Ureter (tissue), 1 donor: ENCODE data around the gene SLC7A8. TPM values are rescaled to one million over a fixed set of nuclear protein-coding genes. Genes with fewer than 3 reads are reported as not detected.
A peak's percentile ranks its signal among the peaks of the same experiment; 100 is the strongest.

ENCODE experiments used
- DNase-seq: peaks from one replicate; pipeline ENCODE4 v3.0.0-alpha.2; 2020; ENCODE audit warnings: low spot score
- total RNA-seq: library from RNA; stranded (reverse); gene quantifications from one replicate; pipeline ENCODE4 v1.2.4, GENCODE V29; 2023
- donor health status: DM: yes; HTN: yes; CAD: no.

Gene SLC7A8
- total RNA-seq, 1 donor from 2014 or later: 58.5 TPM

DNA sequence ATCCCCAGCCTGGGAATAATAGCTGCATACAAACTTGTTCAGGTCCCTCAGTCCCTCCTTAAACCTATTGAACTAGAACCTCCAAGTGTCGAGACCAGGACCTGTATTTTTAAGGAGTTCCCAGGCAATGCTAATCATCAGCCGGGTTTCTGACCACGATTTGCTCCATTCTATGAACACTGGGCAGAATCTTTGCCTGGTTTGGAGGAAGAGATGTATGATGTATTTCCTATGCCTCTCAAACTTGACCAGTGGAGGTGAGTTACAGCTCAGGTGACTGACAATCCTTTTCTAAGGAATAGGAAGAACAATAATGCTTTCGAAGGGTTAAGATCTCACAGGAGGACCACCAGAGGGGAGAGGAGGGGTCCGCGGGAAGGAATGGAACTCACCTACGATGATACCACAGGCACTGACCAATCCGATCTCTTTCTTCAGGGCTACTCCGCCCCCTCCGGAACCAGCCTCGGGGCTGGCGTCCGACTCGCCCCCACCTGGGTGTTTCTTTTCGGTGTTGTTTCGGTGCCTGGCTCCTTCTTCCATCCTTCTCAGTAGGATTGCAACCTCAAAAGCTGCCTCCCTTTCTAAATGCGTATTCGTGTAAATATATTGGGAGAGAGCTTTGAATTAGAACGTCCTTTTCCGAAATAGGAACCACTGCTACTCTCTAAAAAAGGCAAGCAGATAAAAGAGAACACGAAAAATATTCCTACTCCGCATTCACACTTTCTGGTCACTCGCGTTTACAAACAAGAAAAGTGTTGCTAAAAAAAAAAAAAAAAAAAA is 895 bp downstream of the SLC7A8 start:
- DNase-seq: peak; percentile 72

DNA sequence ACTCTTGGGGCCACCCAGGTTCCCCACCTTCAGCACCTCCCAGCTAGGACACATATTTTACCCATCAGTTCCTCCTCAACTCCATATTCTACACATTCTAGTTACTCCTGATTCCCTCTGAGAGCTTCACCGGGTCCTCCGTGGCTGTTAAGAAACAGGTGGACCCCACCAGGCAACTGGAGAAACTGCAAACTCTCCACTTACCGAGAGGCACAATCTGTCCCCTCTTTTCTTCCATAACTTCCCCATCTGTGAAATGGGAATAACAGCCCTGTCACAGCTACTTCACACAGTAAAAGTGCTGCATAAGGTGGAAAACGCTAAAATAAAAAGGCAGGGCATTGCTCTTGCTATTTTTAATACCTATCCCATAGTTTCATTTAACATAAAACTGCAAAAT is 1.5 kb downstream of the SLC7A8 start:
- no peak for DNase-seq

DNA sequence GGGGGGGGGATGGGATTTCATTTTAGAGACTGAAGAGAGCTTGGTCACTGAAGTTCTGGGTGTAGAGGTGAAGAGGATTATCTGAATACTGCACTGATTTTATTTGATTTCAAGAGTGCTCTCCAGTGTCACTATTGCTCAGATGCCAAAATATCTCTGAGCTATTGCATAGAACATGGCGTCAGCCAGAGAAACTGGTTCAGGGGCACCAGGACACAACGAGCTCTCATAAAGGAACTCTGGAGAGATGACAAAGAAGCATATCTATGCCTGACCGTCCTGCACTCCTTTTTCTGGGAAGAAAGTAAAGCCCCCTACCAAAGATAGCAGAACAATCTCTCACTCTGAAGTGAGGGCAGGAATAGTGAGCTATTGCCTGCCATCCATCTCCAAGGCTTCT is 2.0 kb downstream of the SLC7A8 start:
- DNase-seq: no peak

DNA sequence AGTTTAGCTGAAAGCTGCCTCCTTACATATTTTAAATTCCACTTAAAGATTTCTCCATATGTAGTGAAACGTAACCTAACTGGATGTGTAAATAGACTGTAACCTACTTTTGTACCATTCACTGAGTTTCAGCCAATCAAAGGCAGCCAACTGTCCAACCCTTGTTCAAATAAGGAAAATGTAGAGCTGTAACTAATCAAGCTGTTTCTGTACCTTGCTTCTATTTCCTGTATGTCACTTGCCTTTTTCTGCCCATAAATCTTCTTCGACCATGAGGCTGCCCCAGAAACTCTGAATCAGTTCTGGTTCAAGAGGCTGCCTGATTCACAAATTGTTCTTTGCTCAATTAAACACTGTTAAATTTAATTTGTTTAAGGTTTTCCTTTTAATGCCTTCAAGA is 6.3 kb downstream of the SLC7A8 start:
- DNase-seq: no peak

DNA sequence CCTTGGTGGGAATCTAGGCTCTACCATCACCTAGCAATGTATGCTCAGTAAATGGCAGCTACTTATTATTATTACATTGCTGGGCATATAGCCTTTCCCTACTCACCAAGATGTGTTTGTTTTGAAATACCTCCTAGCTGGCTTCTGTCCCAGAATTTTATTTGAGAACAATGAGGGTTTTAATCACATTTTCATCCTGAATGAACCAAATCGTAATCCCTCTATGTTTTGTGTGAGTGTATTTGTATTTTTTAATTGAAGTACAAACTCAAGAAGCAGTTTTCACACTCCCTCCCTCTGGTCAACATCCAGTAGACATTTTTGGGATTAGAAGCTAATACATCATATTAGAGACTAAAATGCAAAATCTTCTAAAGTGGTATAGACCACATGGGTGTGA is 7.6 kb downstream of the SLC7A8 start:
- no peak for DNase-seq

DNA sequence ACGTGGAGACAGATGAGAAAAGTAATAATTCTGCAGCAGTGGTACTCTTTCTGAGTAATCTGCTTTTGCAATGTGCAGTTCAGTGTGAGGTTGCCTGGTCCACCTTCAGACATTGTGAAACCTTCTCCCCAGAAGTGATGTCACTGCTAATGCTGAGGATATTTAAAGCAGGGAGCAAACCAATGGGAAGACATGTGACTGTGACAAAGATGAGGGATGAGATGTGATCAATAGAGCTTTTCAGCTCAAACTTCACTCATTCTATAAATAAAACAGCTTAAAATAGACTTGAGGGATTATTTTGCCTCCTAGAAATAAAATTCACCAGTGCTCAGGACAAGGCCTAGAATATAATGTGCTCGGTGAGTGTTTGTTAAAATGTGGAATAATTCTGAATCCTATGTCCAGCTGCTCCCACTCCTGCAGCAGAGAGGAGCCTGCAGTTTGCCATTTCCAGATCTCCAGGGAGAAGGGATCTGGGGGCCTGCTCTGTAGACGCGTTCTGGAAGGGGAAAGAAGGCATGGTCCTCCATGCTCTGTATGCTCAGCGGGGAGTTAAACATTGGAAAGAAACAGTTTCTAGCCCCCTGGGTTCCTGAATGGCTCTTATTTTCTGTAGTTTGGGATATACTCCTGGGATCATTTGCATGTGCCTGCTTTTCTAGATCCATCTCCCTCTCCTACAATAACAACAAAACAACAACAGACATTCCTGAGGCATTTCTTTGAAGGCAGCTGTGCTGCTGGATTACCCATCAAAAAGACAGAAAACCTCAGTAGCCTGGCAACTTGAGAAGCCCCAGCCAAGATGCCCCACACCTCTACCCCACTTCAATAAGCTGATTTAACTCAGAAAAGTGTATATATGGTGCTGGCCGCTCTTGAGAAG is 8.9 kb downstream of the SLC7A8 start:
- DNase-seq: no peak

DNA sequence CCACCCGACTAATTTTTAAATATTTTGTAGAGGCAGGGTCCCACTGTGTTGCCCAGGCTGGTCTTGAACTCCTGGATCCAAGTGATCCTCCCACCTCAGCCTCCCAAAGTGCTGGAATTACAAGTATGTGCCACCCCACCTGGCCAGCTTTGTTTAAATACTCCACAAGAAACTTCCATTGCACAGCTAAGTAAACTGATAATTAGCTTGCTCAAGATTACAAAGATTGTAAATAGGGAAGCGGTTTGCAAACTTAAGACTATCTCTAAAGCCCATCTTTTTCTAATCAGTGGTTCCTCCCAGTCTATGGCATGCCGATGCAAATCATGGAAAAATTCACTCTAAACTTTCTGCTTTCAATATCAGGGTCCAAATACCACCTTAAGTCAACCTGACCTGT is 9.7 kb downstream of the SLC7A8 start:
- no peak for DNase-seq

DNA sequence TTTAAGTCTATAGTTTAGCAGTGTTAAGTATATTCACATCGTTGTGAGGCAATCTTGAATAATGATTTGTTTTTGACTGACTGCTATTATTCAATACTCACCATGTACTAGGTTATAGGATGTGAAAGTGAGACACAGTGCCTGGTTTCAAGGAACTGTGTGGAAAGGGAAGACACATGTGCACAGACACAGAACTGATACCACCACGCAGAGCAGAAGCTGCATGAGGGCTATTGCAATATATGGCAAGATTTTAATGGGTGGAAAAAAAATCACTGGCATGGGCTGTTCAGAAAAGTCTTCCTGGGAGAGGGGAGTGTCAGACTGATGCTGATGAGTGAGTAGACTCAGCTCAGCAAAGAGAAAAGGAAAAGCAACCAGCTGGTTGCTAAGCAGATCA is 10.4 kb downstream of the SLC7A8 start:
- DNase-seq: no peak

DNA sequence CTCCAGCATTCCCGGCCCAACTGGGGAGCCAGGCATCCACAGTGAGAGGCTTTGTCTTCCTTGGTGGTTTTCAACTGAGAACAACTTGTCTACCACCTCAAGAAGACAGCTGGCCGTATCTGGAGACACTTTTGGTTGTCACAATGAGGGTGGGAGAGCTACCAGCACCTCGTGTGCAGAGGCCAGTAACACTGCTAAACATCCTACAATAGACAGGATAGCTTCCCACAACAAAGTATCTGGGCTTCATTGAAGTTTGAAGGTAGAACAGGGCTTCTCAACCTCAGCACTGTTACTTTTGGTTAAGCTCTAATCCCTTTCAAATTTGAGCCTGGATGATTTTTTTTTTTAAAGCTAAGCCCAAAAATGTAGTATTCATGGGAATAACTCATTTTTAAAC is 10.9 kb downstream of the SLC7A8 start:
- no peak for DNase-seq

DNA sequence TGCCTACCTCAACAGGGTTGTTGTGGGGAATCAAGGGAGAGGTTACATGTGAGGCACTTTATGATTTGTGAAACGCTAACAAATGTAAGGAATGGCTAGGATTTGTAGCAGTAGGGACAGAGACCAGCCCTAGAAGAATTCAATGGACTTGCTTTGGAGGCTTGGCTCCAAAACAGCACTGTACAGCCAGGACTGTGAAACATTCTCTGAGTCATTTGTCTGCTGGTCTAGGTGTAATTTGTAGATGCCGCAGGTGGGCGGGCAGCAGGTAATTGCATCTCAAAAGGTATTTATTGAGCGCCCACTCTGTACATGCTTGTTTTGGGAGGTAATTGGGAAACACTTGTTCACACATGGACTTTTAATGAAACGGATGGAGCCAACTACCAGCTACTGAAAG is 11.4 kb downstream of the SLC7A8 start:
- no peak for DNase-seq

DNA sequence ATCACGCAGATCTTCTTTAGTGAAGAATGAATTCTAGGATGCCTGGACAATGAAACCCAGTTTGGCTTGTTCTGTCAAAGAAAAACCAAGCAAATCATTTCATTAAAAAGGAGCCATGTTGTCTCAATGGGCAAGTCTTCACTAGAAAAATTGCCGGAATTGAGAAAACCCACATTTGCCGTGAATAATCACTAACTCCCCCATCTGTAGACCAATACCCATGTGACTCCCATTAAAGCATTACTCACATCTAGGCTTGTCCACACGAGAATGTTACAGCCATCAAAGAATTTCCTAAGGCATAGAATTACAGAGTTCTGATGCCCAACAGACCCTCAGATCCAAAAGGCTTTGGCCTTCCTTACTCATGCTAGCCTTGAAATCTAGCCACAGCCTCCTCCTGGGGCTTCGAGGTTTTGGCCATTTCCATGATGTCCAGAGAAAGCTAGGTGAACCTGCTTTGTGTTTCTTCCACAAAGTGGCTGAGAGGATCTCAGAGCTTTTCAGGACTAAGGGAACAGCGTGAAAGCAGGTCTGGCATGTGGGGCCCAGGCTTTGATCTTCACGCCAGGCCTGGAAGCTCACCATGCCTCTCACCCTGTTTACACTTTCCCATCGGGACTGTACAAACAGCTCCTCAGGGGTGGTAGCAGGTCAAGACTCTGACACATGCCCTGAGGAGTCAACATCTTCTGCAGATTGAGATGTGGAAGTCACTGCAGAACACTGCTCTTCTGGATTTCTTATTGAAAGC is 12.1 kb downstream of the SLC7A8 start:
- no peak for DNase-seq

DNA sequence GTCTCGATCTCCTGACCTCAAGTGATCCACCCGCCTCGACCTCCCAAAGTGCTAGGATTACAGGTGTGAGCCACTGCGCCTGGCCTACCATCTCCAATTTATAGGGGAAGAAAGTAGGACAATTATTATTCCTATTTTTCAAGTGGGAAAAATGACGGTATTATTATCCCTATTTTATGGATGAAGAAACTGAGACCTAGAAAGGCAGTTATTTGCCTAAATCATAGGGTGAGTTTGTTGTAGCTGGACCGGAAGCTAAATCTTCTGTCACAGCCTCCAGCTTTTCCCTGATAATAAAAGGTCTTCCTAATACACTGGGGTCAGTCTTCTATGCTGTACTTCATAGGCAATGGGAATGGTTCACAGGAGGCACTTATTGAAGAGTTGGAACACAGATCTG is 13.8 kb downstream of the SLC7A8 start:
- DNase-seq: no peak

DNA sequence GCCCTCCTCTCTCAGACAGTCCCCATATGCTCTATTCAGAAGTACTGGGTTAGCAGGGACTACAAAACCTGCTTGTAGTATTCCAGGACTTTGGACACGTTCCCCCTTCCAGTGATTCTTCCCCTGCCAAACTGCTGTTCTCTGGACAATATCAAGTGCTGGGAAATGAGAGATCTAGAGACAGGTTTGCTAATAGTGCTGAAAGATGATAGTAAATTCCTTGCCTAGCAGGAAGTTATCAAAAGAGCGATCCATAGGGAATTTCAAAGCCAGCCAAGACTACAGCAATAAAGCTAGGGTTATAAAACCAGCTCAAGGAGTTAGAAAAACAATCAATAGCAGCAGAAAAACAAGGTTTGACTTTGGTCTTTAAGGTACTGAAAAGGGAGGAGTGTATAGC is 15.2 kb downstream of the SLC7A8 start:
- DNase-seq: no peak

DNA sequence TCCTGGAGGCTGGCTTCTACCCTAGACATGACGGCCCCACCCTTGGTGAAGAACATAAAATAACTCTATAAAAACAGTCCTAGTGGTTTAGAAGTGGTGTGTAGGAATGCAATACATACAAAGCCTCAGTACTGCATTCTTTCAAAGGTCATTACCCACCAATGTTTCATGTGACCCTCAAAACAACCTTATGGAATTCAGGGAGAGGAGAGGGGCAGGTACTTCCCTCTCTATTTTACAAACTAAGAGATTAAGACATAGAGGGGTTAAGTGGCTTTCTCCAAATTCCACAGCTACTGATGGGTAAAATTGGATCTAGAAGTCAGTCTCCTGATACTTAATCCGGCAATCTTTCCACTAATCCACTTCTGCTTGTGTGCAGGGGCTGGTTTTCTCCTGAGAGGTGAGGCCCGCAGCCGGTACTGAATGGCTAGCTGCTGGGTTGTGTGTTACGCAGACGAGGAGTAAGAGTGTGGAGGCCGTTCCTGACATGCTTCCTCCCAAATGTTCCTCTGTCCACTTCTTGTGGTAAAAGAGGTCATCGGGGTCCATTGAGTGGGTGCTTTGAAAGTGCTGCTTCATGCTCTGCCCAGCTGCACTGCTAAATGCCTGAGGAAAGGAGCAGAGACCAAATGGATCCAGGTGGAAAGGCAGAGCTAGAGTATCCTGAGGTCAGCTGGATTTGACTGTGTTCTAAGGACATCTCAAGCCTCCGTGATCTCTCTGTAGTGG is 16.2 kb downstream of the SLC7A8 start:
- DNase-seq: no peak

DNA sequence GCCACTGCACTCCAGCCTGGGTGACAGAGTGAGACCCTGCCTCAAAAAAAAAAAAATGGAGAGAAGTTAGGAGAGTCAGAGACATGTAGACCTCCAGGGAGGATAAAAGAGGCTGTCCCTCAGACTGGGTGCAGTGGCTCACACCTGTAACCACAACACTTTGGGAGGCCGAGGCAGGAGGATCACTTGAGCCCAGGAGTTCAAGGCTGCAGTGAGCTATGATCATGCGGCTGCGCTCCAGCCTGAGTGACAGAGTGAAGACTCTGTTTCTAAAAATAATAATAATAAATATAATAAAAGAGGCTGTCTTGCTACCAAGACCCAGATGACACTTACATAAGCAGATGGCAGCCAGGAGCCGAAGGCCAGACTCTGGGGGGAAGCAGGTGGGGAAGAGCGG is 18.5 kb downstream of the SLC7A8 start:
- no peak for DNase-seq

DNA sequence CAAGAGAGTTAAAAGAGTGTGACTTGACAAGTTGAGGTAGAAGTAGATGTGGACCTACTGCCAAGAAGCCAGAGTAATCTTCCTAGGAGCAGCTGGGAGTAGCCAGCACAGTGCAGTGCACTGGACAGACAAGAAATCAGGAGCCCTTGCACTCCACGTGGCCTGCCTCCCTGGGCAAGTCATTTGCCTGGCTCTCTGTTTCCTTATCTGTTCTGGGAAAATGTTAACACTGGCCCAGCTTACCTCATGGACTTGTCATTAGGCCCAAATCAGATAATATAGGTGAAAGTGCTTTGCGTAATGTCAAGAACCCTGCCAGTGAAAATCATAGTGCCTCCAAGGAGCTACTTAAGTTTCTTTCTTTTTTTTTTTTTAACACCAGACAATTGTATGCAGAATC is 19.2 kb downstream of the SLC7A8 start:
- DNase-seq: no peak

DNA sequence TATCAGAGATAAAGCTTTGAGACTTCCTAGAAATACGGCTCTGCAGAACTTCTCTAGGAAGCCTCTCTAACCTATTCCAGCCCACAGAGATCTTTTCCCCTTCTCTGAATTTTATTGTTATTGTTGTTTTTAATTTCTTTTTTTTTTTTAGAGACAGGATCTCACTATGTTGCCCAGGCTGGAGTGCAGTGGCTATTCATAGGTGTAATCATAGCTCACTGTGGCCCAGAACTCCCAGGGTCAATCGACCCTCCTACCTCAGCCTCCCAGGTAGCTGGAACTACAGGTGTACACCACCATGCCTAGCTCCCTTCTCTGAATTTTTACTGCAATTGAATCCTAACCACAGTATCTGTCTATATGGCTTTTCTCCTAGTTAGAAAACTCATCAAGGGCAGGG is 19.6 kb downstream of the SLC7A8 start:
- DNase-seq: no peak

DNA sequence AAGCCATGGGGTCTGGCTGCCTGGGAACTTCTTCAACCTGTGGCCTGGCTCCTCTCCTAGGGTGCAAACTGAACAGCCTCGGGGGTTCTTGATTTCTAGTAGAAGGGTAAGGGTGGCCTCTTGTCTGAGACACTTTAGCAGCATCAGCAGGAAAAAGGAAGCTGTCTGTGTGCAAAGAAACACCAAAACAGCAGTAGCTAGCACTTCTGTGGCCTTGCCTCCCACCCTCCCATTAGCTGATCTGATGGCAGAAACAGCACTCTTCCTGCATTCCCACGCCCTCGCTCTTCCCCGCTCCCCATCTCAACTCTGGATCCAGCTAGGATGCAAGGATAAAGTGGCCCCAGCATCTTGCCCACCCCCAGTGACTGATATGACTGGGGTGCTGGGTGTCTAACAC is 20.7 kb downstream of the SLC7A8 start:
- no peak for DNase-seq

DNA sequence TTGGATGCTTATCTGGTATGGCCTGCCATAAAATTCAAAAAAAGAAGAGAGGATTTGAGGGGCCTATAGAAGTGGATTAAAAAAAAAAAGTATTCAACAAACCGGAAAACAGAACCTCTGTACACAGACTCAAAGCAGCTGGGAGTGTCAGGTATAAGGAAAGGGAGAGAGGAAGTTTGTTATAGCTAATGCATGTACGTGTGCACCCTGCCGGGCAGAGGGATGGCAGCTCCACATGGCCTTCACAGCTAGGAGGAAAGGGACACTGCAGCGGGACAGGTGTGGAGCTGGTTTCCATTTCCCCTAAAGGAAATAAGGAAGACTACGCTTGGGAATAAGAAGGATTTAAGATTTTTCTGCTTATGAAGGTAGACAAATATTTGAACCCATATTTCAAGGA is 21.5 kb downstream of the SLC7A8 start:
- no peak for DNase-seq

DNA sequence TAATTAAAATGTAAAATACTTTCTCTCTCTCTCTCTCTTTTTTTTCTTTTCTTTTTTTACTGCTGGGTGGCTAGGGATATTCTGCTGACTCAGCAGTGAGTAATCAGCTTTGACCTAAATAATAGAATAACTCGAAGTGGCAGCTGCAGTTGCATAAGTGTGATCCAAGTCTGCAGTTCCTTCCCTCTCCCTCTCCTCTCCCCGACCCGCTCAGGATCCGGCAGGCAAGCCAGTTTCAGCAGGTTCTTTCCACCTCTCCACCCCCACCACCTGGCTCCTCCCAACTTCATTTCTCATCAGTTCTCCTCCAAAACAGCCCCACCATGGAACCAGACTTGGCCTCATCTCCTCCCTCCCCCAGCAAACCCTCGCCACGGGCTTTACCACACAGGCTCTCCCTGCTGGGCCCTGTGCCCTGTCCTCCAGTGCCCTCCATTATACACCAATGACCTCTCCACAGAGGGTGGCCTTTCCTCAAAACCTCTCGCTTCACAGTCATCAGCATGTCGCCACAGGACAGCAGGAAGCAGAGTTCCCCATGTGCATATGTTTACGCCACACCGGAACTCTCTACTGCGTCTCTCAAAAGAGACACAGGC is 22.4 kb downstream of the SLC7A8 start:
- peak; percentile 88 for DNase-seq

DNA sequence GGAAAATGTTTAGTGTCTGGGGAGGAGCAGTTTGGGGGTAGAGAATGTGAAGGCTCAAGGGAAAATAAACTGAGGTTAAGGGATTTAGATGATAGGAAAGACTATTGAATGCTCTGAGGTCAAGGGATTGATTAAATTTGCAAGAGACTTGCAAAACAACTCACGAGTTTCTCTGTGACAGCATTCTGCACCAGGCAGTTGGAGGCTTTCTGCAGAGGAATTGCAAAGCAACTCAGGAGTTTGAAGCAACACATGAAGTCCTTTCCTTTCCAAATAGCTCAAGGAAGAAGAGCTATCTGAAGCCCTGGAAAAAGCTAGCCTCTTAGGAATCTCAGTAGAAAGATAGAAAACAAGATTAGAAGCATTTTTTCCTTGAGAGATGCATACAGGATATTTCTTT is 23.9 kb downstream of the SLC7A8 start:
- no peak for DNase-seq
